Endothelial cell of umbilical vein (primary cell): ENCODE results near the gene ADGRG3. TPM values are rescaled to one million over a fixed set of nuclear protein-coding genes. Genes with fewer than 3 reads are reported as not detected.

ENCODE experiments used
- BruUV-seq: library from RNA; stranded (reverse); fragments of 400-500 nt; replicated peaks from 2 replicates; lab custom pipeline; 2021; lab: Mats Ljungman, UMichigan
- CTCF ChIA-PET: fragments of 300-600, 350-600 bp; sonication (Branson Sonifier 250); formaldehyde crosslinking; loops from one replicate; lab custom pipeline; 2021; ENCODE audit warnings: antibody characterized with exemption, inconsistent platforms; lab: Charles Lee
- POLR2A ChIA-PET: fragments of 300-600, 350-600 bp; sonication (Branson Sonifier 250); formaldehyde crosslinking; loops from one replicate; lab custom pipeline; 2021; ENCODE audit warnings: antibody characterized with exemption, inconsistent platforms; lab: Charles Lee
- DNase-seq: peaks from one replicate; pipeline ENCODE4 v3.0.0-alpha.2; 2011; ENCODE audit warnings: low read depth, low spot score
- FAIRE-seq: peaks from 2 replicates; lab custom pipeline; 2011; peaks lifted over from hg19 to GRCh38; lab: Jason Lieb, UNC
- H2AFZ ChIP-seq: 2 replicates; pipeline ENCODE4 v1.6.0; 2012; ENCODE audit warnings: low read depth, low read length, control low read depth, inconsistent platforms
- H3K27ac ChIP-seq: 2 replicates; pipeline ENCODE4 v1.5.1; 2011; ENCODE audit warnings: low read depth, mild to moderate bottlenecking, control low read depth, low read length, moderate library complexity; ENCODE audit not compliant: insufficient read depth
- H3K27me3 ChIP-seq, 2 experiments: 2 replicates each; pipeline versions ENCODE4 v1.6.0 to v1.6.1; 2011; ENCODE audit warnings: low read length in 2 of 2, mixed read lengths in 1 of 2; ENCODE audit not compliant: control insufficient read depth in 2 of 2, insufficient read depth in 2 of 2
- H3K36me3 ChIP-seq, 2 experiments: 2 replicates in 1 of 2; 3 replicates in 1 of 2; pipeline ENCODE4 v1.5.1; 2011; ENCODE audit warnings: low read length in 2 of 2, mild to moderate bottlenecking in 1 of 2, moderate library complexity in 1 of 2; ENCODE audit not compliant: control insufficient read depth in 2 of 2, insufficient read depth in 2 of 2; ENCODE audit errors: extremely low read depth in 1 of 2
- H3K4me1 ChIP-seq: 3 replicates; pipeline ENCODE4 v1.5.1; 2011; ENCODE audit warnings: mild to moderate bottlenecking, low read length; ENCODE audit not compliant: control insufficient read depth, insufficient read depth; ENCODE audit errors: extremely low read depth
- H3K4me2 ChIP-seq: 2 replicates; pipeline ENCODE4 v1.6.1; 2011; ENCODE audit warnings: low read length, control low read depth, mixed read lengths; ENCODE audit not compliant: insufficient read depth
- H3K4me3 ChIP-seq, 3 experiments: fragments of 200-600 bp in 1 of 3; sonication (generic), shearing (Covaris generic) in 1 of 3; replicated peaks in 1 of 3; 2 replicates each; pipeline ENCODE4 v1.5.1; 2011 to 2016; ENCODE audit warnings: control low read depth in 3 of 3, low read length in 3 of 3, mild to moderate bottlenecking in 2 of 3, inconsistent platforms in 1 of 3, low read depth in 1 of 3, moderate library complexity in 1 of 3; ENCODE audit not compliant: insufficient read depth in 1 of 3
- H3K79me2 ChIP-seq: 2 replicates; pipeline ENCODE4 v1.6.0; 2012; ENCODE audit warnings: low read length, inconsistent platforms; ENCODE audit not compliant: control insufficient read depth, insufficient read depth
- H3K9ac ChIP-seq: replicated peaks from 2 replicates; pipeline ENCODE3; 2011; ENCODE audit warnings: low read length, control low read depth; ENCODE audit not compliant: insufficient read depth; ENCODE audit errors: extremely low read depth
- H3K9me1 ChIP-seq: replicated peaks from 3 replicates; pipeline ENCODE4 v1.6.0; 2011; ENCODE audit warnings: mild to moderate bottlenecking, low read length; ENCODE audit not compliant: control insufficient read depth, insufficient read depth; ENCODE audit errors: extremely low read depth
- H3K9me3 ChIP-seq: replicated peaks from 2 replicates; pipeline ENCODE4 v1.5.1; 2012; ENCODE audit warnings: low read length, inconsistent platforms; ENCODE audit not compliant: control insufficient read depth, insufficient read depth
- H4K20me1 ChIP-seq: replicated peaks from 2 replicates; pipeline ENCODE3; 2011; ENCODE audit warnings: mild to moderate bottlenecking, low read length; ENCODE audit not compliant: control insufficient read depth, insufficient read depth; ENCODE audit errors: extremely low read depth
- EZH2 ChIP-seq: IDR thresholded peaks from 2 replicates; pipeline ENCODE4 v1.6.1; 2012; ENCODE audit warnings: borderline replicate concordance, low read depth, mild to moderate bottlenecking, moderate library complexity, low read length, inconsistent platforms; ENCODE audit not compliant: severe bottlenecking
- FOS ChIP-seq: IDR thresholded peaks from 2 replicates; pipeline ENCODE4 v1.6.1; 2011; ENCODE audit warnings: mild to moderate bottlenecking, low read length, moderate library complexity, borderline replicate concordance; ENCODE audit not compliant: insufficient read depth
- GATA2 ChIP-seq: IDR thresholded peaks from 2 replicates; pipeline ENCODE4 v1.7.0; 2011; ENCODE audit warnings: low read depth, mild to moderate bottlenecking, moderate library complexity, mixed read lengths, low read length; ENCODE audit not compliant: insufficient read length, insufficient read depth
- JUN ChIP-seq: IDR thresholded peaks from 2 replicates; pipeline ENCODE4 v1.6.1; 2011; ENCODE audit warnings: borderline replicate concordance, low read depth; ENCODE audit not compliant: insufficient read length, insufficient read depth
- MYC ChIP-seq: IDR thresholded peaks from one replicate; pipeline ENCODE4 v1.6.1; 2011; ENCODE audit warnings: mild to moderate bottlenecking, low read depth, low read length
- POLR2A ChIP-seq: IDR thresholded peaks from 2 replicates; pipeline ENCODE4 v1.6.1; 2012; ENCODE audit warnings: low read depth, mild to moderate bottlenecking, control low read depth, low read length
- POLR2AphosphoS5 ChIP-seq: IDR thresholded peaks from 2 replicates; pipeline ENCODE4 v1.6.1; 2012; ENCODE audit warnings: low read depth, mild to moderate bottlenecking, control low read depth, low read length, moderate library complexity; ENCODE audit not compliant: insufficient read depth
- dilution Hi-C: fragments of 300-500 bp; cut with MboI; formaldehyde crosslinking; loops from one replicate; pipeline ENCODE4 v1.15.0; 2019; ENCODE audit warnings: low sequenced_read_pairs; ENCODE audit not compliant: extremely low pct_ligation_motif_present
- intact Hi-C: fragments of 100-400 bp; cut with micrococcal nuclease; formaldehyde crosslinking; loops from one replicate; pipeline ENCODE4 v1.10.0; 2022
- polyA plus RNA-seq, 4 experiments: library from polyadenylated mRNA; depleted of rRNA in 3 of 4; stranded (reverse) in 3 of 4; unstranded in 1 of 4; fragments of >200 nt; gene quantifications; 2 replicates each; pipeline versions ENCODE4 v1.2.1 to v1.2.3, GENCODE V29; 2011 to 2012; ENCODE audit warnings: missing spikeins in 1 of 4
- total RNA-seq: library from RNA; stranded (reverse); gene quantifications from 2 replicates; pipeline ENCODE4 v1.2.3, GENCODE V29; 2021
- TF ChIP-seq, protein P1 (sequence below): IDR thresholded peaks from 2 replicates; pipeline ENCODE4 v1.6.1; 2011; ENCODE audit not compliant: insufficient read depth, insufficient read length
- TF ChIP-seq, protein P2 (sequence below), 2 donors: IDR thresholded peaks; 1 replicate in 1 of 2; 2 replicates in 1 of 2; pipeline ENCODE4 v1.5.1; 2011; ENCODE audit warnings: low read length in 2 of 2, mild to moderate bottlenecking in 2 of 2, moderate library complexity in 2 of 2, control low read depth in 1 of 2, inconsistent platforms in 1 of 2, low read depth in 1 of 2; ENCODE audit not compliant: insufficient read depth in 1 of 2; ENCODE audit errors: extremely low read depth in 1 of 2

The ADGRG3 gene
- total and polyA plus RNA-seq, 2 donors (not counting 3 experiments of a cell fraction or from before 2014, with no cell fraction given) = not detected

DNA sequence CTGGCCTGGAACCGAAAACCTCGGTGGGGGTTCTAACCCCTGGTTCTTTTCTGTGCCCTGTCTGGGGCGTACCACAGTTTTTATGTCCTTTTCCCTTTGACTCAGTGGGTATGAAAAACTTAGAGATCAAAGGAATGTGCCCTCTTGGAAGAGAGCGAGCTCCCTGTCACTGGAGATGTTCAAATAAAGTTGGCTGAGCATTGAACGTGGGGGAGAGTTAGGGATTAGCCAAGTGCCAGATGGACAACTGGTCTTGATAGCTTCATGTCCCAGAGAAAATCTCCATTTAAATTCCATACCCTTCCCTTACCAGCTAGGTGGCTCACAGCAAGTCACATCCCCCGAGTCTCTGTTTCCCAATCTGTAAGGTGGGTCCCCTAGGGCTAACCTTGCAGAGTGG lies 30.1 kb upstream of the ADGRG3 start:
- Histone ChIP-seq H3K79me2 (peaks cover 51% of the 10 kb centered on the region), H3K9ac (no peak overlapping the region), H3K4me1 (peaks cover 44% of the 10 kb centered on the region), H3K4me3 (no peak overlapping the region), H3K9me3 (no peaks in the 10 kb centered on the region), H2AFZ (no peak overlapping the region), H3K9me1 (no peaks in the 10 kb centered on the region), H3K36me3 (no peaks in the 10 kb centered on the region), H3K4me2 (no peak overlapping the region), H3K27ac (peak overlapping the region; percentile 59), H3K27me3 (no peaks in the 10 kb centered on the region), H4K20me1 (no peaks in the 10 kb centered on the region)
- TF ChIP-seq, protein P1, sequence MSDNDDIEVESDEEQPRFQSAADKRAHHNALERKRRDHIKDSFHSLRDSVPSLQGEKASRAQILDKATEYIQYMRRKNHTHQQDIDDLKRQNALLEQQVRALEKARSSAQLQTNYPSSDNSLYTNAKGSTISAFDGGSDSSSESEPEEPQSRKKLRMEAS = no peak
- TF ChIP-seq POLR2A (no peak), GATA2 (no peak), MYC (no peak), FOS (no peak), EZH2 (no peak), POLR2AphosphoS5 (no peak), JUN (no peak)
- TF ChIP-seq, protein P2, sequence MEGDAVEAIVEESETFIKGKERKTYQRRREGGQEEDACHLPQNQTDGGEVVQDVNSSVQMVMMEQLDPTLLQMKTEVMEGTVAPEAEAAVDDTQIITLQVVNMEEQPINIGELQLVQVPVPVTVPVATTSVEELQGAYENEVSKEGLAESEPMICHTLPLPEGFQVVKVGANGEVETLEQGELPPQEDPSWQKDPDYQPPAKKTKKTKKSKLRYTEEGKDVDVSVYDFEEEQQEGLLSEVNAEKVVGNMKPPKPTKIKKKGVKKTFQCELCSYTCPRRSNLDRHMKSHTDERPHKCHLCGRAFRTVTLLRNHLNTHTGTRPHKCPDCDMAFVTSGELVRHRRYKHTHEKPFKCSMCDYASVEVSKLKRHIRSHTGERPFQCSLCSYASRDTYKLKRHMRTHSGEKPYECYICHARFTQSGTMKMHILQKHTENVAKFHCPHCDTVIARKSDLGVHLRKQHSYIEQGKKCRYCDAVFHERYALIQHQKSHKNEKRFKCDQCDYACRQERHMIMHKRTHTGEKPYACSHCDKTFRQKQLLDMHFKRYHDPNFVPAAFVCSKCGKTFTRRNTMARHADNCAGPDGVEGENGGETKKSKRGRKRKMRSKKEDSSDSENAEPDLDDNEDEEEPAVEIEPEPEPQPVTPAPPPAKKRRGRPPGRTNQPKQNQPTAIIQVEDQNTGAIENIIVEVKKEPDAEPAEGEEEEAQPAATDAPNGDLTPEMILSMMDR (IDR thresholded peaks at IDR 0.05; ENCODE audit: extremely low read depth in 1 of 2, insufficient read depth in 1 of 2, low read depth in 1 of 2, low read length in 2 of 2) = no peak
- DNase-seq = no peak
- ChIA-PET POLR2A (interaction anchor here (0.7 to 1.2 kb wide), 2 partner anchors 10 to 16 kb away, joined by 3 read pairs; partner anchors contain the start of gene ADGRG1), CTCF (interaction anchor here (1.2 to 4.0 kb wide), 8 partner anchors 9 to 62 kb away, joined by 3 to 31 read pairs (median 14); partner anchors contain the start of gene ADGRG1)
- FAIRE-seq = peak; percentile 18
- intact Hi-C loops = loop anchor here (1.0 kb wide), 2 partner anchors 8 to 10 kb away; partner anchors contain the start of gene ADGRG1
- dilution Hi-C loops = no loop called here
- BruUV-seq = no TSS peak
